Ovary (tissue), 9 donors: ENCODE data around the gene DNTT. TPM values are rescaled to one million over a fixed set of nuclear protein-coding genes. Genes with fewer than 3 reads are reported as not detected.

ENCODE experiments used
- DNase-seq, 5 donors: peaks; one replicate each; pipeline ENCODE4 v3.0.0-alpha.2; 2019 to 2020
- H3K27ac ChIP-seq, 2 donors: fragments of 200-600 bp; one replicate each; pipeline versions ENCODE4 v1.5.1 to v1.8.0; 2019 to 2022
- H3K27me3 ChIP-seq: fragments of 200-600 bp; one replicate; pipeline ENCODE4 v1.8.0; 2022
- H3K36me3 ChIP-seq: fragments of 200-600 bp; sonication (generic); one replicate; pipeline ENCODE4 v1.5.1; 2019
- H3K4me1 ChIP-seq: one replicate; pipeline ENCODE4 v1.8.1; 2013; ENCODE audit warnings: mild to moderate bottlenecking, moderate library complexity; ENCODE audit not compliant: insufficient read depth
- H3K4me3 ChIP-seq: fragments of 200-600 bp; sonication (generic); one replicate; pipeline ENCODE4 v1.5.1; 2017
- H3K9me3 ChIP-seq, 2 donors: fragments of 200-600 bp in 1 of 2; sonication (generic) in 1 of 2; one replicate each; pipeline versions ENCODE4 v1.5.1 to v1.8.1; 2013 to 2019; ENCODE audit warnings: mild to moderate bottlenecking in 1 of 2, moderate library complexity in 1 of 2
- CTCF ChIP-seq, 3 donors: fragments of 450-650 bp in 2 of 3; fragments of 200-600 bp in 1 of 3; IDR thresholded peaks; one replicate each; pipeline versions ENCODE4 v1.5.1 to v1.8.0; 2016 to 2022; ENCODE audit warnings: antibody characterized with exemption in 3 of 3, mild to moderate bottlenecking in 1 of 3
- EP300 ChIP-seq: sonication (generic); formaldehyde crosslinking; IDR thresholded peaks from one replicate; pipeline ENCODE4 v1.6.1; 2017; ENCODE audit warnings: antibody characterized with exemption
- POLR2A ChIP-seq: fragments of 450-650 bp; IDR thresholded peaks from one replicate; pipeline ENCODE4 v1.6.1; 2017; ENCODE audit warnings: antibody characterized with exemption, mild to moderate bottlenecking, moderate library complexity
- WGBS, 3 donors: extraction: QIAGEN DNeasy Blood & Tissue Kit in 1 of 3; methylation state at CpG; one replicate each; pipeline versions ENCODE4 v1.1.5 to v1.1.7; 2013 to 2017; 5-methylcytosine and 5-hydroxymethylcytosine counted together
- intact Hi-C, 4 donors: fragments of 100-400 bp; cut with DNase I; formaldehyde crosslinking; loops; one replicate each; pipeline versions ENCODE4 v1.11.0 to v1.15.1; 2022 to 2023
- polyA plus RNA-seq, 2 donors: library from polyadenylated mRNA; stranded (reverse); fragments of 200-250 nt in 1 of 2; fragments of 350-450 nt in 1 of 2; fragmentation: Illumina TruSeq in 1 of 2; extraction: RNeasy Lipid Tissue Mini Kit (QIAGEN cat#74804) in 1 of 2; gene quantifications; one replicate each; pipeline ENCODE4 v1.2.3, GENCODE V29; 2013 to 2014
- total RNA-seq, 7 donors: library from RNA; depleted of rRNA in 2 of 7; stranded (reverse); fragments of >200 nt in 2 of 7; fragmentation: NEBNext Ultra II Directional in 3 of 7; extraction: Animal tissue kit (Norgen Biotek cat#: 25700) in 3 of 7; gene quantifications; one replicate each; pipeline versions ENCODE4 v1.1.0 to v1.2.4, GENCODE V29; 2016 to 2023
- donor health status: DM: no; HTN: no; CAD: no; lungs with moderate emphysema.
- donor health status: DM: no; HTN: no; CAD: no.
- donor health status: Bipolar disorder and iron deficiency.
- donor health status: DM: yes; HTN: yes; CAD: no.
- donor health status: DM: no; HTN: no; CAD: no.
- donor health status: DM: yes; HTN: yes; CAD: no.

Gene DNTT
- total and polyA plus RNA-seq, 9 donors = not detected

- Histone ChIP-seq H3K9me3 (no peaks in the 10 kb centered on the region), H3K4me3 (no peak overlapping the region), H3K4me1 (no peaks in the 10 kb centered on the region), H3K27me3 (no peaks in the 10 kb centered on the region), H3K36me3 (no peaks in the 10 kb centered on the region), H3K27ac (no peak overlapping the region)
- DNase-seq = no peak
- 67 to 76% (median 73%) methylated on average over 8 of the region's 8 CpGs for WGBS, 3 donors
- no peak for TF ChIP-seq EP300
- TF ChIP-seq CTCF (IDR thresholded peaks at IDR 0.05) = no peak
- no peak for TF ChIP-seq POLR2A
- intact Hi-C loops = no loop called here
These were observed 18.9 kb upstream of the DNTT start for GRCh38 chr10:96285331-96285752.

GRCh38 chr10:96287392-96288105 is 16.7 kb upstream of the DNTT start:
- no peak for DNase-seq
- no peak overlapping the region for H3K27ac ChIP-seq
- no peaks in the 10 kb centered on the region for H3K4me1 ChIP-seq
- H3K9me3 ChIP-seq = no peaks in the 10 kb centered on the region
- TF ChIP-seq POLR2A = no peak
- no peak for TF ChIP-seq CTCF (IDR thresholded peaks at IDR 0.05)
- no peak for TF ChIP-seq EP300
- no peak overlapping the region for H3K4me3 ChIP-seq
- 7 to 16% (median 10%) methylated on average over 6 of the region's 6 CpGs for WGBS, 3 donors
- intact Hi-C loops = no loop called here
- no peaks in the 10 kb centered on the region for H3K27me3 ChIP-seq
- no peaks in the 10 kb centered on the region for H3K36me3 ChIP-seq

- TF ChIP-seq CTCF (IDR thresholded peaks at IDR 0.05) (no peak), EP300 (no peak), POLR2A (no peak)
- H3K4me1 ChIP-seq = no peaks in the 10 kb centered on the region
- H3K27ac ChIP-seq = no peak overlapping the region
- no peak for DNase-seq
- no peaks in the 10 kb centered on the region for H3K36me3 ChIP-seq
- WGBS, 3 donors = 20 to 29% (median 25%) methylated on average over 5 of the region's 5 CpGs
- intact Hi-C loops = no loop called here
- no peaks in the 10 kb centered on the region for H3K27me3 ChIP-seq
- H3K4me3 ChIP-seq = no peak overlapping the region
- H3K9me3 ChIP-seq = no peaks in the 10 kb centered on the region
These were observed 16.0 kb upstream of the DNTT start for GRCh38 chr10:96288151-96288621.

- Histone ChIP-seq H3K4me1 (no peaks in the 10 kb centered on the region), H3K27me3 (no peaks in the 10 kb centered on the region), H3K4me3 (no peak overlapping the region), H3K36me3 (no peaks in the 10 kb centered on the region), H3K27ac (no peak overlapping the region), H3K9me3 (no peaks in the 10 kb centered on the region)
- 88 to 93% (median 93%) methylated on average over 9 of the region's 9 CpGs for WGBS, 3 donors
- intact Hi-C loops = no loop called here
- TF ChIP-seq EP300 (no peak), CTCF (IDR thresholded peaks at IDR 0.05) (no peak), POLR2A (no peak)
- no peak for DNase-seq
These were observed 14.9 kb upstream of the DNTT start for GRCh38 chr10:96289218-96289910.
